HepG2 (cell line): ENCODE results near the gene KTI12. TPM values are rescaled to one million over a fixed set of nuclear protein-coding genes. Genes with fewer than 3 reads are reported as not detected.
A peak's percentile ranks its signal among the peaks of the same experiment; 100 is the strongest.

Experiments
- DMTF1 ChIP-seq: sonication (generic); formaldehyde crosslinking; IDR thresholded peaks from 2 replicates; pipeline ENCODE4 v1.4.0; 2020; ENCODE audit warnings: mild to moderate bottlenecking, missing genetic modification reagents
- DZIP1 ChIP-seq: sonication (generic); formaldehyde crosslinking; IDR thresholded peaks from 2 replicates; pipeline ENCODE4 v1.5.0; 2020; ENCODE audit warnings: mild to moderate bottlenecking, missing genetic modification reagents
- FOXP4 ChIP-seq: sonication (generic); formaldehyde crosslinking; IDR thresholded peaks from 2 replicates; pipeline ENCODE4 v1.4.0; 2020; ENCODE audit warnings: missing genetic modification reagents
- MTF2 ChIP-seq: sonication (generic); formaldehyde crosslinking; IDR thresholded peaks from 2 replicates; pipeline ENCODE4 v1.5.0; 2020; ENCODE audit warnings: missing genetic modification reagents, borderline replicate concordance
- NAIF1 ChIP-seq: sonication (generic); formaldehyde crosslinking; IDR thresholded peaks from 2 replicates; pipeline ENCODE4 v1.5.0; 2020; ENCODE audit warnings: mild to moderate bottlenecking, missing genetic modification reagents, borderline replicate concordance
- POLR2AphosphoS5 ChIP-seq: IDR thresholded peaks from 2 replicates; pipeline ENCODE4 v1.6.1; 2012; ENCODE audit warnings: low read depth, low read length
- RBM22 ChIP-seq: fragments of 200-400 bp; formaldehyde crosslinking; optimal IDR thresholded peaks from 2 replicates; pipeline ENCODE3; 2017; ENCODE audit warnings: mild to moderate bottlenecking, low read length, moderate library complexity
- SP1 ChIP-seq, 2 experiments: fragments of 450-650 bp in 1 of 2; sonication (generic) in 1 of 2; formaldehyde crosslinking in 1 of 2; IDR thresholded peaks; 2 replicates each; pipeline versions ENCODE4 v1.4.0 to v1.6.1; 2016 to 2020; ENCODE audit warnings: missing genetic modification reagents in 1 of 2
- TAF1 ChIP-seq: sonication (generic); formaldehyde crosslinking; IDR thresholded peaks from 2 replicates; pipeline ENCODE4 v1.4.0; 2020; ENCODE audit warnings: missing genetic modification reagents
- THAP11 ChIP-seq: IDR thresholded peaks from 2 replicates; pipeline ENCODE4 v1.6.1; 2016; ENCODE audit warnings: missing biosample characterization, missing genetic modification reagents
- ZBTB1 ChIP-seq: sonication (generic); formaldehyde crosslinking; IDR thresholded peaks from 2 replicates; pipeline ENCODE4 v1.4.0; 2020; ENCODE audit warnings: missing genetic modification reagents, borderline replicate concordance
- ZGPAT ChIP-seq: IDR thresholded peaks from 2 replicates; pipeline ENCODE4 v1.6.1; 2016; ENCODE audit warnings: mild to moderate bottlenecking
- ZMAT3 ChIP-seq: sonication (generic); formaldehyde crosslinking; conservative IDR thresholded peaks from 2 replicates; pipeline ENCODE4 v1.7.0; 2021; ENCODE audit warnings: missing genetic modification reagents
- ZNF160 ChIP-seq: sonication (generic); formaldehyde crosslinking; IDR thresholded peaks from 2 replicates; pipeline ENCODE4 v1.8.0; 2022; ENCODE audit warnings: mild to moderate bottlenecking, inconsistent platforms, missing genetic modification reagents
- ZNF18 ChIP-seq: sonication (generic); formaldehyde crosslinking; IDR thresholded peaks from 2 replicates; pipeline ENCODE4 v1.8.0; 2022; ENCODE audit warnings: mild to moderate bottlenecking, missing genetic modification reagents; ENCODE audit not compliant: insufficient replicate concordance
- ZNF672 ChIP-seq: sonication (generic); formaldehyde crosslinking; IDR thresholded peaks from 2 replicates; pipeline ENCODE4 v1.8.1; 2022; ENCODE audit warnings: missing genetic modification reagents
- ZNF776 ChIP-seq: sonication (generic); formaldehyde crosslinking; IDR thresholded peaks from 2 replicates; pipeline ENCODE4 v1.4.0; 2020; ENCODE audit warnings: mild to moderate bottlenecking, missing genetic modification reagents
- ZNF782 ChIP-seq: sonication (generic); formaldehyde crosslinking; IDR thresholded peaks from 2 replicates; pipeline ENCODE4 v1.4.0; 2020; ENCODE audit warnings: missing genetic modification reagents, mild to moderate bottlenecking, borderline replicate concordance
- ZSCAN29 ChIP-seq: sonication (generic); formaldehyde crosslinking; conservative IDR thresholded peaks from 2 replicates; pipeline ENCODE4 v1.4.0; 2020; ENCODE audit warnings: mild to moderate bottlenecking, missing genetic modification reagents
- polyA plus RNA-seq, 8 experiments: library from polyadenylated mRNA; depleted of rRNA in 3 of 8; stranded (reverse) in 7 of 8; unstranded in 1 of 8; fragments of >200 nt; fragmentation: Illumina TruSeq in 4 of 8; extraction: Trizol in 4 of 8; gene quantifications; 2 replicates each; pipeline versions ENCODE4 v1.2.1 to v1.2.3, GENCODE V29; 2011 to 2016; ENCODE audit warnings: low read depth in 4 of 8, missing spikeins in 1 of 8, mixed read lengths in 1 of 8; ENCODE audit not compliant: insufficient read depth in 1 of 8
- total RNA-seq, 5 experiments: library from RNA; depleted of rRNA; stranded (reverse); fragments of >200 nt; fragmentation: Illumina TruSeq; extraction: Trizol; gene quantifications; 2 replicates each; pipeline ENCODE4 v1.2.3, GENCODE V29; 2016; ENCODE audit warnings: low read depth in 1 of 5

The KTI12 gene
- total and polyA plus RNA-seq, 2 of the 13 experiments (the other 11 are each of a cell fraction or from before 2014, with no cell fraction given) = 7.4 to 10.2 TPM

- no peak for TF ChIP-seq ZNF160
- TF ChIP-seq NAIF1 (CRISPR knock-in tag) = peak; percentile 66; the same call in 1 of the 2 replicates
- no peak for TF ChIP-seq DZIP1 (CRISPR knock-in tag)
- no peak for TF ChIP-seq ZNF672
- TF ChIP-seq MTF2 (CRISPR knock-in tag) = peak; percentile 75; the same call in 1 of the 2 replicates
- peak; percentile 87 for TF ChIP-seq THAP11 (CRISPR knock-in tag)
- TF ChIP-seq ZMAT3 (CRISPR knock-in tag) = no peak
- TF ChIP-seq ZBTB1 = no peak
- TF ChIP-seq ZNF18 (CRISPR knock-in tag) = peak; percentile 40
- no peak for TF ChIP-seq SP1 (IDR thresholded peaks at IDR 0.05)
- no peak for TF ChIP-seq SP1 (CRISPR knock-in tag; IDR thresholded peaks at IDR 0.05)
- TF ChIP-seq POLR2AphosphoS5 = no peak
- no peak for TF ChIP-seq DMTF1 (CRISPR knock-in tag)
- peak; percentile 97 for TF ChIP-seq ZGPAT (CRISPR knock-in tag)
- TF ChIP-seq ZNF782 (CRISPR knock-in tag) = no peak; the same call in 1 of the 2 replicates
- TF ChIP-seq ZNF776 = no peak
- peak; percentile 99 for TF ChIP-seq FOXP4
- peak; percentile 88 for TF ChIP-seq ZSCAN29 (CRISPR knock-in tag)
- no peak for TF ChIP-seq RBM22
- TF ChIP-seq TAF1 (CRISPR knock-in tag) = no peak
Observed at GRCh38 chr1:52037402-52037814, 3.8 kb upstream of the KTI12 start (continued).
